ENCODE data around the gene NABP1. TPM values are rescaled to one million over a fixed set of nuclear protein-coding genes. Genes with fewer than 3 reads are reported as not detected.

Gene NABP1
- polyA plus RNA-seq, 2 of the 4 experiments (the other 2 are of a cell fraction) = 21.9 to 22.4 TPM

DNA sequence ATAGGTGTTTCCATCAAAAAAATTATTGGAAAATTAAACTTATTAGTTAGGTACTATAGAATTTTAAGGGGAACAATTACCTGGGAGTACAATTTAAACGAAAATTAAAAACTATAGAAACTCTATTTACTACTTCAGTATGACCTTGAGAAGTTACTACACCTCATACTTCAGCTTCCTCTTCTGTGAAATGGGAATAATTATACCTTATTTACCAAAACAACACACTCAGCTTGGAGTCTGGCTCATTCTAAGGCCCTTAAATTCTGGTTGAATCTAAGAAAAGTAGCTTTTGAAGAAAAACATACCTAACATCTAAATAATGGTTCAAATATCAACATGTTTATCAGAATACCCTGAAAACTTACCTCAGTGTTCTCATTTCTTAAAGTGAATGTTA, 2.7 kb downstream of the NABP1 start:
- H3K27ac ChIP-seq = peak overlapping the region in 1 of 2 experiments; percentile 2; a peak in 1 of 6 replicates
- no peak for ATAC-seq
- POLR2A ChIA-PET = interaction anchor here (1.0 to 1.1 kb wide), 2 partner anchors 42 to 98 kb away, joined by 3 to 5 read pairs; no protein-coding TSS in a partner anchor
- H3K4me3 ChIP-seq = peak overlapping the region; percentile 24; the same call in 2 of the 3 replicates
- no peaks in the 10 kb centered on the region for H3K9me3 ChIP-seq
- CTCF ChIA-PET = interaction anchor here (1.3 to 1.6 kb wide), 2 partner anchors 11 to 114 kb away, joined by 4 to 6 read pairs; no protein-coding TSS in a partner anchor
- H3K4me1 ChIP-seq = peaks cover 44% of the 10 kb centered on the region
- H3K4me2 ChIP-seq = peak overlapping the region; percentile 72
- TF ChIP-seq POLR2AphosphoS2 (conservative IDR thresholded peaks at IDR 0.05; ENCODE audit: low read length) (no peak), USF2 (IDR thresholded peaks at IDR 0.05) (no peak)
- whole genome bisulfite sequencing (ENCODE audit: missing lambda C conversion rate) = 12% methylated on average over 1 of the region's 1 CpG
- no peak for FAIRE-seq
- no peak for DNase-seq (ENCODE audit: low read depth in 1 of 2, low spot score in 1 of 2)

DNA sequence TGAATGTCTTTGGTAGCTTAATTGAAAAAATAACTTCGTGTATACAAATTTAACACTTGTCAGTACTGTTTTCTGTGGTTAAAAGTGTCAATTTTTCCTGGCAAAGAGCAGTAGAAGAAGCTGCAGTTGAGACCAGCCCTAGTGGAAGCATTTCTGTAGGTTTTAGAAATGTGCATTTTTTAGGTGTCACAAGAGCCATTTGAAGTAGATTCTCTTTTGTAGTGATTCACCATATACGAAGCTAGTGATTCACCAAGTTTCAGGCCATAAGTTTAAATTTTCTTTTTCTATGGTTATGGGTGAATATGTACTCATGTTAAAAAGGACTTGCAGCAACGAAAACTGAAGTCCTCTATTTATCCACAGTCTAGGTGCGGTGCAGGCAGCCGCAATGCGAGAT, 4.2 kb downstream of the NABP1 start:
- H3K4me3 ChIP-seq = no peak overlapping the region
- ATAC-seq = no peak
- TF ChIP-seq CBX8 (IDR thresholded peaks at IDR 0.05) (no peak), HOXA7 (CRISPR knock-in tag; IDR thresholded peaks at IDR 0.05) (no peak), USF2 (IDR thresholded peaks at IDR 0.05) (no peak)
- no peak for FAIRE-seq
- CTCF ChIA-PET = interaction anchor here (1.0 to 1.2 kb wide), 2 partner anchors 108 to 113 kb away, joined by 3 read pairs; no protein-coding TSS in a partner anchor
- WGBS (ENCODE audit: missing lambda C conversion rate) = 93% methylated on average over 6 of the region's 6 CpGs
- H3K4me1 ChIP-seq = peaks cover 49% of the 10 kb centered on the region
- H3K27ac ChIP-seq = no peak overlapping the region
- no peak for DNase-seq (ENCODE audit: low read depth in 1 of 2, low spot score in 1 of 2)
- POLR2A ChIA-PET = no interaction called here
- peak overlapping the region; percentile 72; the same call in 1 of the 3 replicates for H3K4me2 ChIP-seq
- H3K9me3 ChIP-seq = no peaks in the 10 kb centered on the region

DNA sequence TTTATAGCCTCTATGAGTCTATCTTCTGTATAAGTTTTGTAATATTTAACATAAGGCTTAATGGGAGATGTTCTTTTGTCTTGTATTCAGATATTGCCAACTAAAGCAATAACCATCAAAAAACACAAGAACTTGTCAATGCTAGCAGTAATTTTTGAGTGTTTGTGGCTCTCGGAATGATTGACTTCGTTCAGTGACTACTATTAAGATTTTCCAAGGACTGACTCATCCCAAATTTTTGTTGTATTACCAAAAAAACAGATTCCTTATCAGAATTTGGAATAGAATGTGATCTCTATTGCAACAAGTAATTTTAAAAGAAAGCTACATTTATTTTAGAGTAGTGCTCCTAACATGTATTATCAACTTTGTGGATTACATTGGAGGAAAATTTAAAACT, 8.1 kb downstream of the NABP1 start:
- 72% methylated on average over 2 of the region's 2 CpGs for WGBS (ENCODE audit: missing lambda C conversion rate)
- FAIRE-seq = no peak
- no peak overlapping the region for H3K4me3 ChIP-seq
- peaks cover 62% of the 10 kb centered on the region for H3K4me1 ChIP-seq
- no peak overlapping the region for H3K4me2 ChIP-seq
- ATAC-seq = no peak
- TF ChIP-seq MYC (IDR thresholded peaks at IDR 0.05; ENCODE audit: borderline replicate concordance, low read length) = no peak
- no peak for TF ChIP-seq POLR2AphosphoS2 (conservative IDR thresholded peaks at IDR 0.05; ENCODE audit: low read length)
- no peak for TF ChIP-seq HOXA7 (CRISPR knock-in tag; IDR thresholded peaks at IDR 0.05)
- no peak for TF ChIP-seq TFCP2L1 (CRISPR knock-in tag; IDR thresholded peaks at IDR 0.05)
- TF ChIP-seq SMC3 (IDR thresholded peaks at IDR 0.05) = no peak
- TF ChIP-seq HDAC2 (IDR thresholded peaks at IDR 0.05) = no peak
- TF ChIP-seq, protein P1, sequence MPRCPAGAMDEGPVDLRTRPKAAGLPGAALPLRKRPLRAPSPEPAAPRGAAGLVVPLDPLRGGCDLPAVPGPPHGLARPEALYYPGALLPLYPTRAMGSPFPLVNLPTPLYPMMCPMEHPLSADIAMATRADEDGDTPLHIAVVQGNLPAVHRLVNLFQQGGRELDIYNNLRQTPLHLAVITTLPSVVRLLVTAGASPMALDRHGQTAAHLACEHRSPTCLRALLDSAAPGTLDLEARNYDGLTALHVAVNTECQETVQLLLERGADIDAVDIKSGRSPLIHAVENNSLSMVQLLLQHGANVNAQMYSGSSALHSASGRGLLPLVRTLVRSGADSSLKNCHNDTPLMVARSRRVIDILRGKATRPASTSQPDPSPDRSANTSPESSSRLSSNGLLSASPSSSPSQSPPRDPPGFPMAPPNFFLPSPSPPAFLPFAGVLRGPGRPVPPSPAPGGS (IDR thresholded peaks at IDR 0.05) = no peak
- TF ChIP-seq CBX2 (IDR thresholded peaks at IDR 0.05; ENCODE audit: borderline replicate concordance, low read depth) = no peak
- TF ChIP-seq EP300 (IDR thresholded peaks at IDR 0.05) = no peak
- no peak for TF ChIP-seq HOXB5 (CRISPR knock-in tag; IDR thresholded peaks at IDR 0.05)
- TF ChIP-seq, protein P2, sequence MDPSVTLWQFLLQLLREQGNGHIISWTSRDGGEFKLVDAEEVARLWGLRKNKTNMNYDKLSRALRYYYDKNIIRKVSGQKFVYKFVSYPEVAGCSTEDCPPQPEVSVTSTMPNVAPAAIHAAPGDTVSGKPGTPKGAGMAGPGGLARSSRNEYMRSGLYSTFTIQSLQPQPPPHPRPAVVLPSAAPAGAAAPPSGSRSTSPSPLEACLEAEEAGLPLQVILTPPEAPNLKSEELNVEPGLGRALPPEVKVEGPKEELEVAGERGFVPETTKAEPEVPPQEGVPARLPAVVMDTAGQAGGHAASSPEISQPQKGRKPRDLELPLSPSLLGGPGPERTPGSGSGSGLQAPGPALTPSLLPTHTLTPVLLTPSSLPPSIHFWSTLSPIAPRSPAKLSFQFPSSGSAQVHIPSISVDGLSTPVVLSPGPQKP (IDR thresholded peaks at IDR 0.05; ENCODE audit: low read depth, low read length) = no peak
- no peak for TF ChIP-seq PHF8 (IDR thresholded peaks at IDR 0.05; ENCODE audit: borderline replicate concordance, low read depth)
- TF ChIP-seq KDM5A (IDR thresholded peaks at IDR 0.05) = no peak
- TF ChIP-seq ATOH8 (CRISPR knock-in tag; IDR thresholded peaks at IDR 0.05; ENCODE audit: low read depth) = no peak
- no peak for TF ChIP-seq RAD21 (conservative IDR thresholded peaks at IDR 0.05 in 1 of 2, IDR thresholded peaks at IDR 0.05 in 1 of 2)
- no peak for TF ChIP-seq ESRRA (IDR thresholded peaks at IDR 0.05; ENCODE audit: borderline replicate concordance, low read length)
- TF ChIP-seq RARB (CRISPR knock-in tag; IDR thresholded peaks at IDR 0.05) = no peak
- ChIA-PET POLR2A (no interaction called here), CTCF (interaction anchor here (0.8 to 3.0 kb wide), 5 partner anchors 100 to 120 kb away, joined by 3 to 13 read pairs (median 5); no protein-coding TSS in a partner anchor)
- H3K9me3 ChIP-seq = no peaks in the 10 kb centered on the region
- H3K27ac ChIP-seq = no peak overlapping the region
- DNase-seq (ENCODE audit: low read depth in 1 of 2, low spot score in 1 of 2) = no peak
